Ovary (tissue), 3 donors: ENCODE results near the gene HSPA13.

ENCODE experiments used
- CTCF ChIP-seq, 3 donors: fragments of 450-650 bp in 2 of 3; fragments of 200-600 bp in 1 of 3; IDR thresholded peaks; one replicate each; pipeline versions ENCODE4 v1.5.1 to v1.8.0; 2016 to 2022; ENCODE audit warnings: antibody characterized with exemption in 3 of 3, mild to moderate bottlenecking in 1 of 3
- EP300 ChIP-seq: sonication (generic); formaldehyde crosslinking; IDR thresholded peaks from one replicate; pipeline ENCODE4 v1.6.1; 2017; ENCODE audit warnings: antibody characterized with exemption
- POLR2A ChIP-seq: fragments of 450-650 bp; IDR thresholded peaks from one replicate; pipeline ENCODE4 v1.6.1; 2017; ENCODE audit warnings: antibody characterized with exemption, mild to moderate bottlenecking, moderate library complexity
- donor health status: DM: no; HTN: no; CAD: no.

- TF ChIP-seq CTCF (IDR thresholded peaks at IDR 0.05) (no peak), EP300 (no peak), POLR2A (no peak)
These were observed 15.9 kb downstream of the HSPA13 start for GRCh38 chr21:14366998-14367397.
